Spleen (tissue), 11 donors: ENCODE results near the gene UBE2G1. TPM values are rescaled to one million over a fixed set of nuclear protein-coding genes. Genes with fewer than 3 reads are reported as not detected.
"Not testable (repeated sequence)": the region's sequence is repeated elsewhere in the genome, so short reads cannot be mapped to it uniquely, and the experiment has no call there.

ENCODE experiments used
- DNase-seq: peaks from one replicate; pipeline ENCODE4 v3.0.0-alpha.2; 2020
- H3K27ac ChIP-seq, 8 donors: fragments of 200-600 bp; sonication (generic) in 7 of 8; 1 replicate in 4 of 8; 2 replicates in 4 of 8; pipeline versions ENCODE4 v1.5.0 to v1.8.0; 2016 to 2021; ENCODE audit warnings: inconsistent platforms in 4 of 8, mild to moderate bottlenecking in 4 of 8, moderate library complexity in 1 of 8
- H3K27me3 ChIP-seq, 7 donors: fragments of 200-600 bp; sonication (generic) in 6 of 7; replicated peaks in 1 of 7; 1 replicate in 4 of 7; 2 replicates in 3 of 7; pipeline versions ENCODE4 v1.5.0 to v1.8.0; 2016 to 2021; ENCODE audit warnings: inconsistent platforms in 3 of 7, mild to moderate bottlenecking in 1 of 7
- H3K36me3 ChIP-seq, 6 donors: fragments of 200-600 bp; sonication (generic) in 5 of 6; 1 replicate in 4 of 6; 2 replicates in 2 of 6; pipeline versions ENCODE4 v1.5.0 to v1.8.0; 2016 to 2021; ENCODE audit warnings: inconsistent platforms in 2 of 6
- H3K4me1 ChIP-seq, 6 donors: fragments of 200-600 bp; sonication (generic) in 5 of 6; 1 replicate in 3 of 6; 2 replicates in 3 of 6; pipeline versions ENCODE4 v1.5.0 to v1.8.0; 2016 to 2021; ENCODE audit warnings: inconsistent platforms in 3 of 6
- H3K4me3 ChIP-seq, 8 donors: fragments of 200-600 bp; sonication (generic) in 7 of 8; 1 replicate in 4 of 8; 2 replicates in 4 of 8; pipeline versions ENCODE4 v1.5.0 to v1.8.0; 2016 to 2021; ENCODE audit warnings: inconsistent platforms in 4 of 8, mild to moderate bottlenecking in 4 of 8, moderate library complexity in 2 of 8
- H3K9me3 ChIP-seq, 8 donors: fragments of 200-600 bp; sonication (generic) in 7 of 8; 1 replicate in 4 of 8; 2 replicates in 4 of 8; pipeline versions ENCODE4 v1.5.0 to v1.8.0; 2016 to 2021; ENCODE audit warnings: inconsistent platforms in 4 of 8
- POLR2A ChIP-seq, 3 donors: fragments of 450-650 bp; IDR thresholded peaks; one replicate each; pipeline ENCODE4 v1.5.1; 2017; ENCODE audit warnings: antibody characterized with exemption in 3 of 3, mild to moderate bottlenecking in 1 of 3
- POLR2AphosphoS5 ChIP-seq, 3 donors: sonication (generic); formaldehyde crosslinking; IDR thresholded peaks; one replicate each; pipeline ENCODE4 v1.5.1; 2017; ENCODE audit warnings: antibody characterized with exemption in 3 of 3
- WGBS, 5 donors: extraction: QIAGEN DNeasy Blood & Tissue Kit in 3 of 5; methylation state at CpG; one replicate each; pipeline versions ENCODE4 v1.1.5 to v1.1.7; 2013 to 2018; 5-methylcytosine and 5-hydroxymethylcytosine counted together
- intact Hi-C: fragments of 100-400 bp; cut with DNase I; formaldehyde crosslinking; loops from one replicate; pipeline ENCODE4 v1.15.0; 2023; ENCODE audit warnings: low total_unique reads
- polyA plus RNA-seq, 3 donors: library from polyadenylated mRNA; stranded (reverse); fragments of 200-250 nt; gene quantifications; one replicate each; pipeline ENCODE4 v1.2.1, GENCODE V29; 2013
- total RNA-seq, 7 donors: library from RNA; depleted of rRNA in 3 of 7; stranded (reverse); fragments of >200 nt in 3 of 7; fragmentation: NEBNext Ultra II Directional in 4 of 7; extraction: Animal tissue kit (Norgen Biotek cat#: 25700) in 4 of 7; gene quantifications; one replicate each; pipeline versions ENCODE4 v1.1.0 to v1.2.1, GENCODE V29; 2016 to 2021
- TF ChIP-seq, protein P1 (sequence below), 11 experiments: fragments of 200-600 bp in 7 of 11; fragments of 450-650 bp in 4 of 11; sonication (generic) in 4 of 11; IDR thresholded peaks in 8 of 11; conservative IDR thresholded peaks in 3 of 11; 1 replicate in 7 of 11; 2 replicates in 4 of 11; pipeline versions ENCODE4 v1.4.0 to v1.8.0; 2016 to 2021; ENCODE audit warnings: antibody characterized with exemption in 11 of 11, inconsistent platforms in 4 of 11, mild to moderate bottlenecking in 1 of 11
- donor health status: healthy with polysubstance abuse.
- donor health status: DM: no; HTN: no; CAD: no; lungs with moderate emphysema.
- donor health status: DM: no; HTN: no; CAD: no.
- donor health status: Bipolar disorder and iron deficiency.
- donor health status: healthy.
- donor health status: DM: no; HTN: no; CAD: no.
- donor health status: DM: yes; HTN: yes; CAD: no.

Gene UBE2G1
- total and polyA plus RNA-seq, 10 donors: 10.7 to 59.7 (median 54.1) TPM

- Histone ChIP-seq H3K9me3 (peaks cover 0 to 16% (median 12%) of the 10 kb centered on the region in 8 donors), H3K36me3 (peaks cover 0 to 37% (median 0%) of the 10 kb centered on the region in 6 donors), H3K27ac (peak overlapping the region in 6 of 8 donors; percentile 76 to 93 (median 88)), H3K4me3 (peak overlapping the region; percentile 94 to 99 (median 98)), H3K27me3 (no peaks in the 10 kb centered on the region), H3K4me1 (peaks cover 19 to 42% (median 33%) of the 10 kb centered on the region in 6 donors)
- TF ChIP-seq, protein P1, sequence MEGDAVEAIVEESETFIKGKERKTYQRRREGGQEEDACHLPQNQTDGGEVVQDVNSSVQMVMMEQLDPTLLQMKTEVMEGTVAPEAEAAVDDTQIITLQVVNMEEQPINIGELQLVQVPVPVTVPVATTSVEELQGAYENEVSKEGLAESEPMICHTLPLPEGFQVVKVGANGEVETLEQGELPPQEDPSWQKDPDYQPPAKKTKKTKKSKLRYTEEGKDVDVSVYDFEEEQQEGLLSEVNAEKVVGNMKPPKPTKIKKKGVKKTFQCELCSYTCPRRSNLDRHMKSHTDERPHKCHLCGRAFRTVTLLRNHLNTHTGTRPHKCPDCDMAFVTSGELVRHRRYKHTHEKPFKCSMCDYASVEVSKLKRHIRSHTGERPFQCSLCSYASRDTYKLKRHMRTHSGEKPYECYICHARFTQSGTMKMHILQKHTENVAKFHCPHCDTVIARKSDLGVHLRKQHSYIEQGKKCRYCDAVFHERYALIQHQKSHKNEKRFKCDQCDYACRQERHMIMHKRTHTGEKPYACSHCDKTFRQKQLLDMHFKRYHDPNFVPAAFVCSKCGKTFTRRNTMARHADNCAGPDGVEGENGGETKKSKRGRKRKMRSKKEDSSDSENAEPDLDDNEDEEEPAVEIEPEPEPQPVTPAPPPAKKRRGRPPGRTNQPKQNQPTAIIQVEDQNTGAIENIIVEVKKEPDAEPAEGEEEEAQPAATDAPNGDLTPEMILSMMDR (IDR thresholded peaks at IDR 0.05 in 8 of 11, conservative IDR thresholded peaks at IDR 0.05 in 3 of 11): no peak
- TF ChIP-seq POLR2A (IDR thresholded peaks at IDR 0.05): no peak
- TF ChIP-seq POLR2AphosphoS5 (IDR thresholded peaks at IDR 0.05): no peak
- WGBS, 5 donors: 58 to 67% (median 59%) methylated on average over 8 of the region's 8 CpGs
- no peak for DNase-seq
- intact Hi-C loops: no loop called here
These were observed 103.8 kb downstream of the UBE2G1 start for GRCh38 chr17:4262703-4263102.

- peaks cover 0 to 33% (median 0%) of the 10 kb centered on the region in 6 donors for H3K36me3 ChIP-seq
- peaks cover 19 to 55% (median 33%) of the 10 kb centered on the region in 6 donors for H3K4me1 ChIP-seq
- DNase-seq: no peak
- intact Hi-C loops: no loop called here
- H3K4me3 ChIP-seq: peak overlapping the region in 1 of 8 donors; percentile 98
- TF ChIP-seq POLR2A (IDR thresholded peaks at IDR 0.05): no peak
- 89 to 96% (median 93%) methylated on average over 8 of the region's 8 CpGs for WGBS, 5 donors
- H3K27me3 ChIP-seq: no peaks in the 10 kb centered on the region
- peaks cover 0 to 16% (median 12%) of the 10 kb centered on the region in 8 donors for H3K9me3 ChIP-seq
- no peak overlapping the region for H3K27ac ChIP-seq
These were observed 105.0 kb downstream of the UBE2G1 start for GRCh38 chr17:4261452-4261851.

- no peak overlapping the region for H3K4me3 ChIP-seq
- no peaks in the 10 kb centered on the region for H3K27me3 ChIP-seq
- WGBS, 5 donors: 85 to 99% (median 97%) methylated on average over 3 of the region's 3 CpGs
- TF ChIP-seq, protein P1 (IDR thresholded peaks at IDR 0.05 in 8 of 11, conservative IDR thresholded peaks at IDR 0.05 in 3 of 11): no peak
- no peak for TF ChIP-seq POLR2A (IDR thresholded peaks at IDR 0.05)
- TF ChIP-seq POLR2AphosphoS5 (IDR thresholded peaks at IDR 0.05): no peak
- peaks cover 0 to 44% (median 0%) of the 10 kb centered on the region in 6 donors for H3K36me3 ChIP-seq
- peaks cover 13 to 68% (median 31%) of the 10 kb centered on the region in 6 donors for H3K4me1 ChIP-seq
- no peak for DNase-seq
- H3K9me3 ChIP-seq: peaks cover 0 to 16% (median 12%) of the 10 kb centered on the region in 8 donors
- intact Hi-C loops: no loop called here
- H3K27ac ChIP-seq: no peak overlapping the region
These were observed 107.6 kb downstream of the UBE2G1 start for GRCh38 chr17:4258867-4259266.

- 62 to 83% (median 74%) methylated on average over 2 of the region's 2 CpGs for WGBS, 5 donors
- H3K4me3 ChIP-seq: no peak overlapping the region
- H3K36me3 ChIP-seq: peaks cover 0 to 44% (median 0%) of the 10 kb centered on the region in 6 donors
- H3K4me1 ChIP-seq: peaks cover 3 to 72% (median 18%) of the 10 kb centered on the region in 6 donors
- peak overlapping the region in 1 of 8 donors; percentile 11 for H3K27ac ChIP-seq
- H3K9me3 ChIP-seq: peaks cover 0 to 16% (median 12%) of the 10 kb centered on the region in 8 donors
- intact Hi-C loops: no loop called here
- TF ChIP-seq, protein P1 (IDR thresholded peaks at IDR 0.05 in 8 of 11, conservative IDR thresholded peaks at IDR 0.05 in 3 of 11): no peak
- TF ChIP-seq POLR2A (IDR thresholded peaks at IDR 0.05): no peak
- no peak for TF ChIP-seq POLR2AphosphoS5 (IDR thresholded peaks at IDR 0.05)
- no peak for DNase-seq
- H3K27me3 ChIP-seq: no peaks in the 10 kb centered on the region
These were observed 109.5 kb downstream of the UBE2G1 start for GRCh38 chr17:4256952-4257351.

DNA sequence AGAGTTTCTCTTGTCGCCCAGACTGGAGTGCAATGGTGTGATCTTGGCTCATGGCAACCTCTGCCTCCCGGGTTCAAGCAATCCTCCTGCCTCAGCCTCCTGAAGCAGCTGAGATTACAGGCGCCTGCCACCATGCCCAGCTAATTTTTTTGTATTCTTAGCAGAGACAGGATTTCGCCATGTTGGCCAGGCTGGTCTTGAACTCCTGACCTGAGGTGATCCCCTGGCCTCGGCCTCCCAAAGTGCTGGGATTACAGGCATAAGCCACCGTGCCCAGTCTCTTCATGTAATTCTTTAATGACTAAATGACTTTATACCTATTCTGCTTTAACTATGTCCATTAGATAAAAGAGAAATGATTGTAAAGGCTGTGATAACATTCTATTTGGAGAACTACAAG is 111.2 kb downstream of the UBE2G1 start:
- H3K27me3 ChIP-seq, H3K4me3 ChIP-seq, H3K27ac ChIP-seq, intact Hi-C loops, DNase-seq: not testable (repeated sequence)
- 88 to 97% (median 92%) methylated on average over 6 of the region's 6 CpGs for WGBS, 5 donors
- peaks cover 0 to 16% (median 12%) of the 10 kb centered on the region in 8 donors for H3K9me3 ChIP-seq
- peaks cover 0 to 69% (median 12%) of the 10 kb centered on the region in 6 donors for H3K4me1 ChIP-seq
- H3K36me3 ChIP-seq: peaks cover 0 to 32% (median 0%) of the 10 kb centered on the region in 6 donors
